H1 (cell line): ENCODE measurements around the gene TGFBR2. TPM values are rescaled to one million over a fixed set of nuclear protein-coding genes. Genes with fewer than 3 reads are reported as not detected.

Source experiments
- CTCF ChIA-PET: fragments of 300-600 bp; sonication (Branson Sonifier 250); formaldehyde crosslinking; loops from one replicate; lab custom pipeline; 2021; ENCODE audit not compliant: partially characterized antibody; lab: Charles Lee
- POLR2A ChIA-PET: fragments of 300-600 bp; sonication (Branson Sonifier 250); formaldehyde crosslinking; loops from one replicate; lab custom pipeline; 2021; ENCODE audit warnings: inconsistent platforms; ENCODE audit not compliant: partially characterized antibody; lab: Charles Lee
- DNase-seq, 2 experiments: peaks; one replicate each; pipeline versions ENCODE4 v3.0.0 to v3.0.0-alpha.2; 2010 to 2022; ENCODE audit warnings: low spot score in 2 of 2, low read depth in 1 of 2, mixed read lengths in 1 of 2
- FAIRE-seq: peaks from 2 replicates; lab custom pipeline; 2011; peaks lifted over from hg19 to GRCh38; lab: Jason Lieb, UNC
- H2AFZ ChIP-seq: 2 replicates; pipeline ENCODE4 v1.8.1; 2012; ENCODE audit warnings: low read length, inconsistent platforms
- H2AK5ac ChIP-seq: 2 replicates; pipeline ENCODE4 v1.6.1; 2013; ENCODE audit warnings: low read depth, low read length
- H2BK120ac ChIP-seq: replicated peaks from 2 replicates; pipeline ENCODE3; 2013; ENCODE audit warnings: low read depth, low read length, inconsistent platforms
- H2BK12ac ChIP-seq: 2 replicates; pipeline ENCODE4 v1.6.1; 2013; ENCODE audit warnings: low read depth, low read length
- H2BK15ac ChIP-seq: 2 replicates; pipeline ENCODE4 v1.6.1; 2013; ENCODE audit warnings: low read length
- H2BK20ac ChIP-seq: 2 replicates; pipeline ENCODE4 v1.6.1; 2013; ENCODE audit warnings: low read length
- H2BK5ac ChIP-seq: 2 replicates; pipeline ENCODE4 v1.6.1; 2013; ENCODE audit warnings: low read depth, low read length
- H3K14ac ChIP-seq: 2 replicates; pipeline ENCODE4 v1.6.1; 2013; ENCODE audit warnings: inconsistent platforms; ENCODE audit not compliant: insufficient read length
- H3K18ac ChIP-seq: 2 replicates; pipeline ENCODE4 v1.6.1; 2013; ENCODE audit warnings: low read length; ENCODE audit errors: extremely low read depth
- H3K23ac ChIP-seq: 2 replicates; pipeline ENCODE4 v1.6.1; 2013; ENCODE audit warnings: inconsistent platforms; ENCODE audit not compliant: insufficient read length
- H3K23me2 ChIP-seq: 2 replicates; pipeline ENCODE4 v1.6.1; 2013; ENCODE audit warnings: low read depth, low read length
- H3K27ac ChIP-seq: 2 replicates; pipeline ENCODE4 v1.6.1; 2011; ENCODE audit warnings: low read depth, low read length, inconsistent platforms
- H3K27me3 ChIP-seq, 4 experiments: replicated peaks in 1 of 4; 1 replicate in 1 of 4; 2 replicates in 3 of 4; pipeline versions ENCODE4 v1.6.1 to v1.8.1; 2011 to 2013; ENCODE audit warnings: low read length in 3 of 4, mild to moderate bottlenecking in 3 of 4, inconsistent platforms in 2 of 4, mixed read lengths in 2 of 4, moderate library complexity in 1 of 4; ENCODE audit not compliant: control insufficient read depth in 3 of 4, insufficient read depth in 3 of 4; ENCODE audit errors: extremely low read depth in 1 of 4
- H3K36me3 ChIP-seq, 4 experiments: 2 replicates each; pipeline versions ENCODE4 v1.6.1 to v1.8.1; 2011 to 2013; ENCODE audit warnings: mild to moderate bottlenecking in 4 of 4, low read length in 3 of 4, moderate library complexity in 2 of 4, control low read depth in 1 of 4, inconsistent platforms in 1 of 4; ENCODE audit not compliant: insufficient read depth in 4 of 4, control insufficient read depth in 2 of 4
- H3K4ac ChIP-seq: replicated peaks from 2 replicates; pipeline ENCODE3; 2013; ENCODE audit warnings: low read length, low read depth, mixed read lengths, inconsistent platforms; ENCODE audit not compliant: insufficient read length
- H3K4me1 ChIP-seq, 4 experiments: replicated peaks in 1 of 4; 1 replicate in 1 of 4; 2 replicates in 3 of 4; pipeline versions ENCODE4 v1.6.1 to v1.8.1; 2011 to 2013; ENCODE audit warnings: low read length in 3 of 4, inconsistent platforms in 2 of 4, mixed read lengths in 1 of 4; ENCODE audit not compliant: insufficient read depth in 4 of 4, control insufficient read depth in 3 of 4
- H3K4me2 ChIP-seq, 2 experiments: 2 replicates each; pipeline versions ENCODE4 v1.6.1 to v1.8.1; 2011 to 2013; ENCODE audit warnings: low read depth in 2 of 2, low read length in 2 of 2, control low read depth in 1 of 2, inconsistent platforms in 1 of 2, mild to moderate bottlenecking in 1 of 2; ENCODE audit not compliant: insufficient read depth in 1 of 2
- H3K4me3 ChIP-seq, 4 experiments: fragments of 200-600, 300-600 bp in 1 of 4; sonication (generic), shearing (Covaris generic), sonication (Bioruptor Twin) in 1 of 4; 2 replicates each; pipeline versions ENCODE4 v1.5.1 to v1.8.1; 2011 to 2016; ENCODE audit warnings: low read length in 4 of 4, low read depth in 3 of 4, control low read depth in 2 of 4, inconsistent platforms in 2 of 4, mild to moderate bottlenecking in 2 of 4, mixed read lengths in 1 of 4, moderate library complexity in 1 of 4; ENCODE audit not compliant: insufficient read depth in 2 of 4; ENCODE audit errors: extremely low read depth in 1 of 4
- H3K56ac ChIP-seq: replicated peaks from 2 replicates; pipeline ENCODE3; 2013; ENCODE audit warnings: low read depth, mild to moderate bottlenecking, mixed read lengths, low read length, inconsistent platforms; ENCODE audit not compliant: insufficient read length
- H3K79me1 ChIP-seq: 2 replicates; pipeline ENCODE4 v1.6.1; 2013; ENCODE audit warnings: low read depth, low read length, control low read depth
- H3K79me2 ChIP-seq, 2 experiments: 2 replicates each; pipeline versions ENCODE4 v1.6.1 to v1.8.1; 2012 to 2013; ENCODE audit warnings: low read length in 2 of 2, mild to moderate bottlenecking in 2 of 2, inconsistent platforms in 1 of 2; ENCODE audit not compliant: insufficient read depth in 2 of 2, control insufficient read depth in 1 of 2
- H3K9ac ChIP-seq, 4 experiments: replicated peaks in 1 of 4; 1 replicate in 1 of 4; 2 replicates in 3 of 4; pipeline versions ENCODE4 v1.6.1 to v1.8.1; 2011 to 2013; ENCODE audit warnings: low read depth in 3 of 4, low read length in 3 of 4, control low read depth in 2 of 4, mild to moderate bottlenecking in 2 of 4, moderate library complexity in 2 of 4, inconsistent platforms in 1 of 4; ENCODE audit errors: extremely low read depth in 1 of 4
- H3K9me3 ChIP-seq, 2 experiments: 2 replicates each; pipeline versions ENCODE4 v1.6.1 to v1.8.1; 2012 to 2013; ENCODE audit warnings: mild to moderate bottlenecking in 2 of 2, moderate library complexity in 2 of 2, control low read depth in 1 of 2, inconsistent platforms in 1 of 2, low read depth in 1 of 2, low read length in 1 of 2, mixed read lengths in 1 of 2; ENCODE audit not compliant: insufficient read depth in 2 of 2
- H4K20me1 ChIP-seq, 2 experiments: replicated peaks in 1 of 2; 2 replicates each; pipeline versions ENCODE3 to v1.8.1; 2011 to 2013; ENCODE audit warnings: inconsistent platforms in 2 of 2, low read length in 2 of 2, mild to moderate bottlenecking in 1 of 2; ENCODE audit not compliant: insufficient read depth in 2 of 2, control insufficient read depth in 1 of 2
- H4K5ac ChIP-seq: 2 replicates; pipeline ENCODE4 v1.6.1; 2013; ENCODE audit warnings: low read length, low read depth, mixed read lengths, inconsistent platforms; ENCODE audit not compliant: insufficient read length
- H4K8ac ChIP-seq: 2 replicates; pipeline ENCODE4 v1.8.0; 2013; ENCODE audit warnings: mild to moderate bottlenecking, moderate library complexity, low read length, inconsistent platforms; ENCODE audit not compliant: insufficient read depth; ENCODE audit errors: extremely low read depth
- H4K91ac ChIP-seq: replicated peaks from 2 replicates; pipeline ENCODE3; 2013; ENCODE audit warnings: low read length, mixed read lengths, inconsistent platforms; ENCODE audit not compliant: insufficient read length
- ASH2L ChIP-seq: fragments of 200-600, 300-600 bp; sonication (generic); IDR thresholded peaks from one replicate; pipeline ENCODE4 v1.7.1; 2017; ENCODE audit warnings: low read length
- BCL11A ChIP-seq, 2 experiments: IDR thresholded peaks; one replicate each; pipeline ENCODE4 v1.6.1; 2011; ENCODE audit warnings: low read depth in 2 of 2, low read length in 2 of 2, mild to moderate bottlenecking in 2 of 2
- CREB1 ChIP-seq: IDR thresholded peaks from 2 replicates; pipeline ENCODE4 v1.6.1; 2012; ENCODE audit warnings: inconsistent platforms
- CTBP2 ChIP-seq: IDR thresholded peaks from 2 replicates; pipeline ENCODE4 v1.7.0; 2011; ENCODE audit warnings: borderline replicate concordance, mild to moderate bottlenecking, moderate library complexity, mixed read lengths, low read length; ENCODE audit not compliant: insufficient read depth, insufficient read length
- EZH2 ChIP-seq: fragments of 200-600 bp; sonication (generic); IDR thresholded peaks from 2 replicates; pipeline ENCODE4 v1.7.1; 2012; ENCODE audit warnings: low read depth, mild to moderate bottlenecking, moderate library complexity, low read length, inconsistent platforms; ENCODE audit not compliant: severe bottlenecking
- JUN ChIP-seq: IDR thresholded peaks from 2 replicates; pipeline ENCODE4 v1.6.1; 2011; ENCODE audit warnings: low read depth, mild to moderate bottlenecking, improper control_type of control experiment, low read length
- KDM1A ChIP-seq: fragments of 200-600, 300-600 bp; sonication (generic); IDR thresholded peaks from 2 replicates; pipeline ENCODE4 v1.7.1; 2016; ENCODE audit warnings: mild to moderate bottlenecking, low read length, borderline replicate concordance
- RFX5 ChIP-seq: IDR thresholded peaks from 2 replicates; pipeline ENCODE4 v1.6.1; 2011; ENCODE audit warnings: low read depth, low read length, improper control_type of control experiment, borderline replicate concordance
- SIRT6 ChIP-seq: IDR thresholded peaks from one replicate; pipeline ENCODE4 v1.7.1; 2012; ENCODE audit warnings: low read length, inconsistent platforms
- SP2 ChIP-seq: IDR thresholded peaks from 2 replicates; pipeline ENCODE4 v1.6.1; 2012; ENCODE audit warnings: mild to moderate bottlenecking, low read length, inconsistent platforms
- WGBS, 2 experiments: shearing (Covaris generic) in 1 of 2; methylation state at CpG; one replicate each; pipeline versions ENCODE4 v1.1.6 to v1.1.7; 2013 to 2015; ENCODE audit warnings: low lambda C conversion rate in 2 of 2, mixed read lengths in 2 of 2, inconsistent platforms in 1 of 2, low coverage in 1 of 2, missing lambda C conversion rate in 1 of 2; ENCODE audit not compliant: insufficient replicate concordance in 2 of 2, insufficient coverage in 1 of 2, insufficient read length in 1 of 2; ENCODE audit errors: extremely low coverage in 1 of 2, missing lambda C conversion rate in 1 of 2; 5-methylcytosine and 5-hydroxymethylcytosine counted together
- polyA plus RNA-seq, 7 experiments: library from polyadenylated mRNA; depleted of rRNA in 3 of 7; stranded (reverse) in 5 of 7; unstranded in 2 of 7; fragments of >200 nt in 5 of 7; fragments of 200-250 nt in 2 of 7; gene quantifications; 1 replicate in 5 of 7; 2 replicates in 1 of 7; 4 replicates in 1 of 7; pipeline versions ENCODE4 v1.2.1 to v1.2.3, GENCODE V29; 2011 to 2013; ENCODE audit warnings: missing spikeins in 2 of 7, mixed read lengths in 2 of 7
- total RNA-seq: library from RNA; stranded (reverse); fragmentation: NEBNext Ultra II Directional; extraction: Animal tissue kit (Norgen Biotek cat#: 25700); gene quantifications from 2 replicates; pipeline ENCODE4 v1.2.1, GENCODE V29; 2021
- TF ChIP-seq, protein P1 (sequence below): IDR thresholded peaks from 2 replicates; pipeline ENCODE4 v1.6.1; 2011; ENCODE audit warnings: low read length, improper control_type of control experiment

TGFBR2 gene
- total and polyA plus RNA-seq, 2 of the 8 experiments (the other 6 are each of a cell fraction or from before 2014, with no cell fraction given) = 4.2 to 7.4 TPM

DNA sequence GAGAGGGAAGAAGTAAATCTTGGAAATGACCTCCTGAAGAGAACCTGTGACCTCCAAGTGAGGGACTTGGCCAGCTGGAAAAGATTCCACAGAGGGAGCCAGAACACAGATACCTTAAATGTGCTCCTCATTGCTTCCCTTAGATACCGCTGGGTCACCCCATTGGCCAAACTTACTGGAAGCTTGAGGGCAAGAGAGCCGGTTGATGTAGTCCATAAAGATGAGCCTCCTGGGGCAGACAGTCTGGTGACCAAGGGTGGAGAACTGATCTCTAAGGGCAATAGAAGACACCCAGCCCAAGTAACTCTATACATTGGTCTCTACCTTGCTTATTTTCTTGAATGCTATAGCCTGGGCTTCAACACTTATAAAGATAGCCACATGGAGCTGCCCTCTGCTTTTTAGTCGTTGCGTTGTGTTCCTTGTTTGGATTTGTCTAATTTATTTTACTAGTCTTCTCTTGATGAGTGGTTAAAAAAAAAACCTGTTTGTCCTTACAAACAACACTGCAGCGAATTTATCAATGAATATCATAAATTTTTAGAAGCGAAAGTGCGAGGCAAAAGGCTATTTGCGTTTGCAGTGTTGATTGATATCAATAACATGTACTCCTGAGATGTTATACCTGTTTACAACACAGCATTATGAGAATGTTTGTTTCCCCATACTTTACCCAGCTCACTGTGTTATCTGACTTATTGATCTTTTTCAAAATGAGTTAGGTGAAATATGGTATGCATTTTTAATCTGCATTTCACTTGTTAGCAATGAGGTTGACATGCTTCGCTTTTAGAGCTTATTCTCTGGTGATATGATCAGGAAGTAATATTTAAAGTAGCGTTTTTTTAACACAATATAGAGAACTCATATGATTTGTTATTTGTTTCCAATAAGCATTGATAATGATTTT lies 31.2 kb downstream of the TGFBR2 start:
- Histone ChIP-seq H3K27ac (no peak overlapping the region), H2BK120ac (no peak overlapping the region), H3K4me1 (peaks cover 0 to 3% (median 0%) of the 10 kb centered on the region in 4 experiments; a peak in 2 of 7 replicates), H2BK5ac (no peak overlapping the region), H2BK15ac (no peak overlapping the region), H3K9me3 (no peaks in the 10 kb centered on the region), H3K9ac (no peak overlapping the region), H2BK20ac (no peak overlapping the region), H3K79me1 (no peaks in the 10 kb centered on the region; the same call in 1 of the 2 replicates), H2BK12ac (no peak overlapping the region), H3K27me3 (no peaks in the 10 kb centered on the region), H4K5ac (no peak overlapping the region), H2AFZ (no peak overlapping the region), H3K36me3 (no peaks in the 10 kb centered on the region), H3K56ac (no peak overlapping the region), H3K18ac (no peak overlapping the region), H4K20me1 (no peaks in the 10 kb centered on the region), H3K4me3 (no peak overlapping the region), H3K14ac (no peak overlapping the region), H3K4ac (no peak overlapping the region), H3K4me2 (no peak overlapping the region), H3K23ac (no peak overlapping the region), H3K23me2 (no peaks in the 10 kb centered on the region; the same call in 1 of the 2 replicates), H2AK5ac (no peak overlapping the region), H3K79me2 (peaks cover 0 to 82% of the 10 kb centered on the region in 2 experiments), H4K91ac (no peak overlapping the region), H4K8ac (no peak overlapping the region)
- WGBS, 2 experiments = 93% methylated on average over 10 of the region's 10 CpGs; no CpG with 5 or more reads in 1 of the 2 experiments
- FAIRE-seq (no peak), DNase-seq (no peak)
- POLR2A ChIA-PET = no interaction called here
- CTCF ChIA-PET = interaction anchor here (1.3 kb wide), 1 partner anchor 70 kb away, joined by 3 read pairs; no protein-coding TSS in a partner anchor
- no peak for TF ChIP-seq CTBP2
- TF ChIP-seq KDM1A = no peak
- no peak for TF ChIP-seq SIRT6
- TF ChIP-seq CREB1 = no peak
- TF ChIP-seq EZH2 = no peak
- no peak for TF ChIP-seq BCL11A (IDR thresholded peaks at IDR 0.05; ENCODE audit: low read depth in 2 of 2, low read length in 2 of 2)
- TF ChIP-seq SP2 = no peak
- no peak for TF ChIP-seq ASH2L
- no peak for TF ChIP-seq JUN
- TF ChIP-seq, protein P1, sequence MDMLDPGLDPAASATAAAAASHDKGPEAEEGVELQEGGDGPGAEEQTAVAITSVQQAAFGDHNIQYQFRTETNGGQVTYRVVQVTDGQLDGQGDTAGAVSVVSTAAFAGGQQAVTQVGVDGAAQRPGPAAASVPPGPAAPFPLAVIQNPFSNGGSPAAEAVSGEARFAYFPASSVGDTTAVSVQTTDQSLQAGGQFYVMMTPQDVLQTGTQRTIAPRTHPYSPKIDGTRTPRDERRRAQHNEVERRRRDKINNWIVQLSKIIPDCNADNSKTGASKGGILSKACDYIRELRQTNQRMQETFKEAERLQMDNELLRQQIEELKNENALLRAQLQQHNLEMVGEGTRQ = no peak
- TF ChIP-seq RFX5 = no peak
